ENCODE measurements around the gene METTL21C. TPM values are rescaled to one million over a fixed set of nuclear protein-coding genes. Genes with fewer than 3 reads are reported as not detected.

Gene METTL21C
- polyA plus RNA-seq (2012; ENCODE audit: insufficient read length, low read depth) = not detected

GRCh38 chr13:102694937-102695336, at the start of gene METTL21C:
Gene METTL21C (minus strand): TSS chr13:102695044. CDS start chr13:102694498, 546 bp downstream.
- no peak for TF ChIP-seq FOXP2 (optimal IDR thresholded peaks at IDR 0.05; ENCODE audit: borderline replicate concordance, extremely low read depth, extremely low read length, insufficient read depth)
- no peak for TF ChIP-seq SIN3A (IDR thresholded peaks at IDR 0.05; ENCODE audit: borderline replicate concordance, insufficient read depth, low read length)
- TF ChIP-seq POLR2AphosphoS5 (IDR thresholded peaks at IDR 0.05; ENCODE audit: low read depth, low read length) = no peak
- TF ChIP-seq, protein P1, sequence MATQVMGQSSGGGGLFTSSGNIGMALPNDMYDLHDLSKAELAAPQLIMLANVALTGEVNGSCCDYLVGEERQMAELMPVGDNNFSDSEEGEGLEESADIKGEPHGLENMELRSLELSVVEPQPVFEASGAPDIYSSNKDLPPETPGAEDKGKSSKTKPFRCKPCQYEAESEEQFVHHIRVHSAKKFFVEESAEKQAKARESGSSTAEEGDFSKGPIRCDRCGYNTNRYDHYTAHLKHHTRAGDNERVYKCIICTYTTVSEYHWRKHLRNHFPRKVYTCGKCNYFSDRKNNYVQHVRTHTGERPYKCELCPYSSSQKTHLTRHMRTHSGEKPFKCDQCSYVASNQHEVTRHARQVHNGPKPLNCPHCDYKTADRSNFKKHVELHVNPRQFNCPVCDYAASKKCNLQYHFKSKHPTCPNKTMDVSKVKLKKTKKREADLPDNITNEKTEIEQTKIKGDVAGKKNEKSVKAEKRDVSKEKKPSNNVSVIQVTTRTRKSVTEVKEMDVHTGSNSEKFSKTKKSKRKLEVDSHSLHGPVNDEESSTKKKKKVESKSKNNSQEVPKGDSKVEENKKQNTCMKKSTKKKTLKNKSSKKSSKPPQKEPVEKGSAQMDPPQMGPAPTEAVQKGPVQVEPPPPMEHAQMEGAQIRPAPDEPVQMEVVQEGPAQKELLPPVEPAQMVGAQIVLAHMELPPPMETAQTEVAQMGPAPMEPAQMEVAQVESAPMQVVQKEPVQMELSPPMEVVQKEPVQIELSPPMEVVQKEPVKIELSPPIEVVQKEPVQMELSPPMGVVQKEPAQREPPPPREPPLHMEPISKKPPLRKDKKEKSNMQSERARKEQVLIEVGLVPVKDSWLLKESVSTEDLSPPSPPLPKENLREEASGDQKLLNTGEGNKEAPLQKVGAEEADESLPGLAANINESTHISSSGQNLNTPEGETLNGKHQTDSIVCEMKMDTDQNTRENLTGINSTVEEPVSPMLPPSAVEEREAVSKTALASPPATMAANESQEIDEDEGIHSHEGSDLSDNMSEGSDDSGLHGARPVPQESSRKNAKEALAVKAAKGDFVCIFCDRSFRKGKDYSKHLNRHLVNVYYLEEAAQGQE (IDR thresholded peaks at IDR 0.05; ENCODE audit: insufficient read depth in 1 of 2, low read depth in 2 of 2, low read length in 2 of 2) = no peak
- no peak for TF ChIP-seq TAF1 (IDR thresholded peaks at IDR 0.05; ENCODE audit: borderline replicate concordance, insufficient read depth, low read length)

- TF ChIP-seq, protein P1 (IDR thresholded peaks at IDR 0.05; ENCODE audit: insufficient read depth in 1 of 2, low read depth in 2 of 2, low read length in 2 of 2) = no peak
These were observed 47.7 kb upstream of the METTL21C start for GRCh38 chr13:102742506-102742905.

- TF ChIP-seq SIN3A (IDR thresholded peaks at IDR 0.05; ENCODE audit: borderline replicate concordance, insufficient read depth, low read length) (no peak), POLR2AphosphoS5 (IDR thresholded peaks at IDR 0.05; ENCODE audit: low read depth, low read length) (no peak), TAF1 (IDR thresholded peaks at IDR 0.05; ENCODE audit: borderline replicate concordance, insufficient read depth, low read length) (no peak), FOXP2 (optimal IDR thresholded peaks at IDR 0.05; ENCODE audit: borderline replicate concordance, extremely low read depth, extremely low read length, insufficient read depth) (no peak)
- TF ChIP-seq, protein P1 (IDR thresholded peaks at IDR 0.05; ENCODE audit: insufficient read depth in 1 of 2, low read depth in 2 of 2, low read length in 2 of 2) = no peak
These were observed 47.3 kb upstream of the METTL21C start for GRCh38 chr13:102742101-102742500.

DNA sequence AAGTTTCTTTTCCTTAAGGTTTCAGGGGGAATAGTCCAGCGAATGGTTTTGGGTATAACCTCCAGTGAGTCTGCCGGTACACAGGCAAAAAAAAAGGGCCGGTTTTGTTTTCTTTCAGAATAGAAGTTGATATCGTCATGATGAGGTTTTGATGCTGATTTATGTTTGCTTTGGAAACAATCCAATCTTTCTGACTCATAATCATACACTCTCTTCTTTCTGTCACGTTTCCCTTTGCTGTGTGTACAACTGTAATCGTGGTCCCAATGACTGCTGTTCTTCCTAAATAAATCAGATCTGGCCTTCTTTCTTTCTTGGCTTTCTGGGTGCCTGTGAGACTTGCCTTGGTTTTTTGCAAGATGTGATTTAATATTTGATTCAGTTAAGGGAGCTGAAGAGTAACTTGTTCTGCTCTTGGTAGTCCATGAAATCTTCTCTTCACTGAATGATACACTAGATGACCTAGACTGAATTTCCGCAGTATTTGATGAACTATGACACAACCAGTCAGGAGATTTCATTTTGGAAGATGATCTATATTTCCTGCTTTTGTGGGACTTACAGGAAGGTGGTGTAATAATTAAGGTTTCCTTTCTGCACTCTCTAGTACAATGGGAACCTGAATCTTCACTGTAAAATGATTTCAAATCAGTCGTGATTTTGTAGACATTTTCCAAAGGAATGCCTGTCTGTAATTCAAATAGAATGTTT, 34.9 kb upstream of the METTL21C start:
- TF ChIP-seq, protein P1 (IDR thresholded peaks at IDR 0.05; ENCODE audit: insufficient read depth in 1 of 2, low read depth in 2 of 2, low read length in 2 of 2) = no peak
- no peak for TF ChIP-seq TAF1 (IDR thresholded peaks at IDR 0.05; ENCODE audit: borderline replicate concordance, insufficient read depth, low read length)
- TF ChIP-seq POLR2AphosphoS5 (IDR thresholded peaks at IDR 0.05; ENCODE audit: low read depth, low read length) = no peak
- no peak for TF ChIP-seq FOXP2 (optimal IDR thresholded peaks at IDR 0.05; ENCODE audit: borderline replicate concordance, extremely low read depth, extremely low read length, insufficient read depth)
- no peak for TF ChIP-seq SIN3A (IDR thresholded peaks at IDR 0.05; ENCODE audit: borderline replicate concordance, insufficient read depth, low read length)

DNA sequence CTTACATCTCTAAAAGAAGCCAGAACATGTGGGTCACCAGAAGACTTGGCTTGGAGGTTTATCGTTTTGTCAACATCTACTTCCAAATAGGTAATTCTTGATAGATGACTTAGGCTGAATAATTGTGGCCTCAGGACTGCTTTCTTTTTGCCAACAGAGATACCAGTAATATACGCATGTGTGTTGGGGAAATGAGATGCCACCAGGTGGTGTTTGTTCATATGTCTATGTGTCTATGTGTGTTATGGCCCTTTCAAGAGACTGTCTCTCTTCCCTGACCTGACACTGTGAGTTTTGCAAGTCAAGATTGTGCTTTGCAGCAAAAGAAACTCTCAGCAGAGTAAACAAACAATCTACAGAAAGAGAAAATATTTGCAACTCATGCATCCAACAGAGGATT, 31.6 kb upstream of the METTL21C start:
- TF ChIP-seq, protein P1 (IDR thresholded peaks at IDR 0.05; ENCODE audit: insufficient read depth in 1 of 2, low read depth in 2 of 2, low read length in 2 of 2) = no peak
- TF ChIP-seq SIN3A (IDR thresholded peaks at IDR 0.05; ENCODE audit: borderline replicate concordance, insufficient read depth, low read length) = no peak
- TF ChIP-seq POLR2AphosphoS5 (IDR thresholded peaks at IDR 0.05; ENCODE audit: low read depth, low read length) = no peak
- no peak for TF ChIP-seq TAF1 (IDR thresholded peaks at IDR 0.05; ENCODE audit: borderline replicate concordance, insufficient read depth, low read length)
- TF ChIP-seq FOXP2 (optimal IDR thresholded peaks at IDR 0.05; ENCODE audit: borderline replicate concordance, extremely low read depth, extremely low read length, insufficient read depth) = no peak

Data from PFSK-1 (cell line).